Activated CD4-positive, alpha-beta T cell treated with anti-CD3 and anti-CD28 coated beads for 36 hours (primary cell): ENCODE data around the gene HSD17B13. TPM values are rescaled to one million over a fixed set of nuclear protein-coding genes. Genes with fewer than 3 reads are reported as not detected.

Experiments used
- ATAC-seq: fragments of 200-7000 bp; cut with Tn5 transposase; one replicate; pipeline ENCODE4 v1.10.0; 2021; ENCODE audit warnings: mild to moderate bottlenecking, moderate library complexity
- CTCF ChIA-PET: fragments of 350-600 bp; sonication (Branson Sonifier 250); formaldehyde crosslinking; loops from one replicate; lab custom pipeline; 2021; ENCODE audit warnings: antibody characterized with exemption; lab: Charles Lee
- POLR2A ChIA-PET: fragments of 350-600 bp; sonication (Branson Sonifier 250); formaldehyde crosslinking; loops from one replicate; lab custom pipeline; 2021; ENCODE audit warnings: antibody characterized with exemption, inconsistent platforms; lab: Charles Lee
- DNase-seq: peaks from one replicate; pipeline ENCODE4 v3.0.0-alpha.2; 2020
- H3K27ac Mint-ChIP-seq: one replicate; pipeline ENCODE4 v1.8.0; 2021; ENCODE audit warnings: mixed read lengths
- H3K27me3 Mint-ChIP-seq: one replicate; pipeline ENCODE4 v1.8.0; 2021; ENCODE audit warnings: mixed read lengths
- H3K36me3 Mint-ChIP-seq: one replicate; pipeline ENCODE4 v1.8.0; 2021; ENCODE audit warnings: low read depth, mixed read lengths
- H3K4me1 Mint-ChIP-seq: one replicate; pipeline ENCODE4 v1.8.0; 2021; ENCODE audit warnings: mixed read lengths
- H3K4me3 Mint-ChIP-seq: one replicate; pipeline ENCODE4 v1.8.0; 2021; ENCODE audit warnings: mild to moderate bottlenecking, moderate library complexity, mixed read lengths
- H3K9me3 Mint-ChIP-seq: one replicate; pipeline ENCODE4 v1.8.0; 2021; ENCODE audit warnings: low read depth, mixed read lengths
- intact Hi-C, 2 experiments: fragments of 100-400 bp; cut with DNase I in 1 of 2; cut with micrococcal nuclease in 1 of 2; formaldehyde crosslinking; loops; one replicate each; pipeline versions ENCODE4 v1.14.2 to v1.15.1; 2022 to 2024; cut with DNase I, micrococcal nuclease
- total RNA-seq, 2 experiments: library from RNA; stranded (reverse); gene quantifications; one replicate each; pipeline ENCODE4 v1.2.3, GENCODE V29; 2021

The HSD17B13 gene, protein sequence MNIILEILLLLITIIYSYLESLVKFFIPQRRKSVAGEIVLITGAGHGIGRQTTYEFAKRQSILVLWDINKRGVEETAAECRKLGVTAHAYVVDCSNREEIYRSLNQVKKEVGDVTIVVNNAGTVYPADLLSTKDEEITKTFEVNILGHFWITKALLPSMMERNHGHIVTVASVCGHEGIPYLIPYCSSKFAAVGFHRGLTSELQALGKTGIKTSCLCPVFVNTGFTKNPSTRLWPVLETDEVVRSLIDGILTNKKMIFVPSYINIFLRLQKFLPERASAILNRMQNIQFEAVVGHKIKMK
- not detected for total RNA-seq

DNA sequence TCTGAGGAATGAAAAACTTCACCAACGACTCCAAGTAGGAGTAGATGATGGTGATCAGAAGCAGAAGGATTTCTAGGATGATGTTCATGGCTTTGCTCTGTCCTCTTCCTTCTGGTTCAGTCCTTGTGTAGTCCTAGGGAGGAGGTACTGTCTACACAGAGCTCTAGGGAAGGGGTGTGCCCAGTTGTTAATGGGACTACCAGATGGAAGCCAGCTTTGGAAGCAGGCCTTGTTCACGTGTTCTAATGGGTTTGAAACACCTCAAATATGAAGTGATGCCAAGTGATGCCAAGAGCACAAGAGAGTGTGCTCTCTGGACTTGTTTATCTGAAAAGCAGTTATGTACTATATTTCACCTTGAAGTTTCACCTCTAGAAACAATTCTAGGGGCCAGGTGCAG lies at the start of gene HSD17B13:
TSS of gene HSD17B13 (minus strand) at position 129 of the 400 bp plus-strand sequence. CDS start at position 88, 41 bp downstream.
- ATAC-seq (no peak), DNase-seq (no peak)
- Mint-ChIP-seq H3K27ac (no peak within 1 kb of the TSS), H3K4me3 (no peak within 1 kb of the TSS), H3K36me3 (no peaks in the 10 kb centered on the region), H3K27me3 (no peaks in the 10 kb centered on the region), H3K9me3 (no peaks in the 10 kb centered on the region), H3K4me1 (no peaks in the 10 kb centered on the region)
- ChIA-PET POLR2A (no interaction called here), CTCF (no interaction called here)
- intact Hi-C loops = no loop called here

DNA sequence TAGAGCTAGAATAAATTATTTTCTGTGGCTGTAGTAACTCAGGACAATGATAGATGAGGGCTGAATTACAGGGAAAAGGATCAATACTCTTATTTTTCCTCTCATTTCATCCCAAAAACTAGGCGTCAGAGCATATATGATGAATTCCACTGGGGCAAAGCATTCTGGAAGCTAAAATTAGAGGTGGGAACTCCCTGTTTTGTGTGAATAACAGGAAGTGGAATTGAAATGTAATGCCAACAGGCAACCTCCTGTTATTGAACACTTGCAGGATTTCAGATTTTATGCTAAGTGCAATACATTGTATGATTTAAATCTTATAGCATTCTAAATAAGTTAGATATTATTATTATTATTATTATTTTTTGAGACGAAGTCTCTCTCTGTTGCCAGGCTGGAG lies 47.4 kb upstream of the HSD17B13 start:
- Mint-ChIP-seq H3K27ac (no peak overlapping the region), H3K27me3 (no peaks in the 10 kb centered on the region), H3K4me1 (no peaks in the 10 kb centered on the region), H3K4me3 (no peak overlapping the region), H3K9me3 (no peaks in the 10 kb centered on the region), H3K36me3 (peaks cover 22% of the 10 kb centered on the region)
- no peak for ATAC-seq
- ChIA-PET POLR2A (no interaction called here), CTCF (interaction anchor here (1.3 to 1.5 kb wide), 4 partner anchors 12 to 23 kb away, joined by 4 to 6 read pairs (median 4); partner anchors contain the start of gene HSD17B11)
- DNase-seq = no peak
- intact Hi-C loops = no loop called here

DNA sequence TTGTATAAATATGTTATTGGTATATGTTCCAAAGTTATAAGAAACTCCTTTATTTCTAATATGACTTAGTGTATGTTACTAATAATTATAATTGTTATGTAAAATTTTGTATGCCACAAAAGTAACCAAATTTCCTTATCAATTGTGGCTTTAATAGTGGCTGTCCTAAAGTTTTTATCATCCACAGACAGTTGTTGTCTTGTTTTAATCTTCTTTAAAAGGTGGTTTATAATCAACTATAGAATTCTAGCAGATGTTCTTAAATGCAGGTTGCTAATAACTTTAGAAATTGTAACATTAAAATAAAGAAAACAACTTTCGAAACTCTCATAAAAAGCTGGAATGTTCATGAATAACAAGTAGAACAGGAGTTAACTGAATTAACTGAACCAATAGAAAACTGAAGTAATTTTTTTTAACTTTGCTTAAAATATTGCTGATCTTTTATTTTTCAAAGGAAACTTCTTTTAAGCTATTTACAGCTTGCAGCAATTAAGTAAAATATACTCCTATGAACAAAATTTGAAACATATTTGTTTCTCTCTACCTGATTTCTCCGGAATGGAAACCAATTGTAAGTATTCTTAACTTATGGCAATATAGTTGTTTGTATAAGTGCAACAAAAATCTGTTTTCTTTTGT lies 44.0 kb upstream of the HSD17B13 start:
- Mint-ChIP-seq H3K27ac (no peak overlapping the region), H3K4me3 (no peak overlapping the region), H3K4me1 (no peaks in the 10 kb centered on the region), H3K9me3 (no peaks in the 10 kb centered on the region), H3K27me3 (no peaks in the 10 kb centered on the region), H3K36me3 (peaks cover 20% of the 10 kb centered on the region)
- no peak for ATAC-seq
- CTCF ChIA-PET = no interaction called here
- intact Hi-C loops = no loop called here
- no peak for DNase-seq
- POLR2A ChIA-PET = no interaction called here

DNA sequence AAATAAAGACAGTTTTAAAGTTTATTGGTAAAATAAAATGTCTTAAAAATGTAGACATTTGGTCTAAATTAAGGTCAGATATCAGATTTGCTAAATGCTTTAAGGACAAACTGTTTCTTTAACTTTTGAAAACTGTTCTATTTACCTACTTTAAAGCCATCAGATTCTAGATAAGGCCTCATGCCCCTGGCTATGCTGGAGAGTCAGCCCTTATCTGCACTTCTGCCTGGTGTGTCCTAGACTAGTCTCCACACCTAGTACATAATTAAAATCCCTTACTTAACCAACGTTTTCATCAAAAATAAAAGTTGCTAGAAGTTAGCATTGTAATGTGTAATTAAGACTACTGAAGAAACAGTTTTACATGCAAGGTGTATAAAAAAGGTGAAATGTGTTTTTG lies 42.7 kb upstream of the HSD17B13 start:
- Mint-ChIP-seq H3K27ac (no peak overlapping the region), H3K4me1 (no peaks in the 10 kb centered on the region), H3K36me3 (peaks cover 14% of the 10 kb centered on the region), H3K27me3 (no peaks in the 10 kb centered on the region), H3K9me3 (no peaks in the 10 kb centered on the region), H3K4me3 (no peak overlapping the region)
- no peak for ATAC-seq
- CTCF ChIA-PET = no interaction called here
- POLR2A ChIA-PET = no interaction called here
- intact Hi-C loops = no loop called here
- no peak for DNase-seq

DNA sequence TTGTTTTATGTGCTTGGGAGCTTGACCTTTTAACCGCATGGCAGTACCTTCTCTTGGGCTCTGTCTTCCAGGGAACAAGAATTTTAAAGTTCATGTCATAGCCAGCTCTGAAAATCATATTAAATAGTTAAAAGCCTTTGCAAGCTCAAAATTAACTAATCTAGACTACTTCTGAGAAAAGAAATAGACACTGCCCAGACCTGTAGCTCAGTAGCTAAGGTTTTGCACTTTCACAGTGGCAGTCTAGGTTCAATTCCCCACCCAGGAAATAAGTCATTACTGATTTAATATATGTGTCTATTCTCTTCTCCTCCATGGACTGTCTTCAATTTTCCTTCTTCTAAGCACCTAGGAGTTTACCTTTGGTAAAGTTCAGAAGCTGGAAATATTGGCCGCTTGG lies 40.9 kb upstream of the HSD17B13 start:
- DNase-seq (no peak), ATAC-seq (no peak)
- ChIA-PET POLR2A (interaction anchor here (0.6 kb wide), 1 partner anchor 646 kb away, joined by 13 read pairs; no protein-coding TSS in a partner anchor), CTCF (interaction anchor here (0.8 to 1.7 kb wide), 6 partner anchors 10 to 486 kb away, joined by 3 to 9 read pairs (median 4); no protein-coding TSS in a partner anchor)
- Mint-ChIP-seq H3K27me3 (no peaks in the 10 kb centered on the region), H3K9me3 (no peaks in the 10 kb centered on the region), H3K4me3 (no peak overlapping the region), H3K27ac (no peak overlapping the region), H3K36me3 (peaks cover 13% of the 10 kb centered on the region), H3K4me1 (no peaks in the 10 kb centered on the region)
- intact Hi-C loops = no loop called here

DNA sequence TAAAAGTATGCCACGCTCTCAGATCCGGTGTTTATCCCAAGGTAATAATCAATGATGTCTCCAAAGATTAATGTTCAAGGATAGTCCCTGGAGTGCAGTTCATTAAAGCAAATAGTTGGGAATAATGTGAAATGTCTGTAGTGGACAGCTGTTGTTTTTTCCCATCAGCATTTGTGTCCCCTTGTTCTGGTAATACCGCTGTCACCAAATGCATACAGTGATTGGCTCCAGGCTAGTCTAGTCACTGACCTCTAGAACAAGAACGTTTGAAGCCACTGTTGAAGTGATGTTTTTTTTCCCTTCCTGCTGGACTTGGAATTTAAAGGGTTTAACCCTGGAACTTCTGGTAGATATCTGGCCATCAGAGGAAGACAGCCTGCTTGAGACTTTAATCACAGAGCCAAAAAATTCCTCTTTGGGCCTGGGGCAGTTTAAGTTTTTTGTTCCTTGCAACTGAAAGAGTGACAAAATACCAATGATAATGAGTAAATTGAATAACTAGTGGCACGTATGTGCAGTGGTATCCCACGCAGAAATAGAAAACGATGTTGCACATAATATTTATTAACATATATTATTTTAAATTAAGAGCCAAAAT lies 37.8 kb upstream of the HSD17B13 start:
- H3K36me3 Mint-ChIP-seq = peaks cover 5% of the 10 kb centered on the region
- no peak overlapping the region for H3K4me3 Mint-ChIP-seq
- no peaks in the 10 kb centered on the region for H3K4me1 Mint-ChIP-seq
- intact Hi-C loops = no loop called here
- DNase-seq (no peak), ATAC-seq (no peak)
- H3K9me3 Mint-ChIP-seq = no peaks in the 10 kb centered on the region
- ChIA-PET POLR2A (no interaction called here), CTCF (interaction anchor here (0.7 kb wide), 1 partner anchor 20 kb away, joined by 3 read pairs; no protein-coding TSS in a partner anchor)
- H3K27me3 Mint-ChIP-seq = no peaks in the 10 kb centered on the region
- no peak overlapping the region for H3K27ac Mint-ChIP-seq

DNA sequence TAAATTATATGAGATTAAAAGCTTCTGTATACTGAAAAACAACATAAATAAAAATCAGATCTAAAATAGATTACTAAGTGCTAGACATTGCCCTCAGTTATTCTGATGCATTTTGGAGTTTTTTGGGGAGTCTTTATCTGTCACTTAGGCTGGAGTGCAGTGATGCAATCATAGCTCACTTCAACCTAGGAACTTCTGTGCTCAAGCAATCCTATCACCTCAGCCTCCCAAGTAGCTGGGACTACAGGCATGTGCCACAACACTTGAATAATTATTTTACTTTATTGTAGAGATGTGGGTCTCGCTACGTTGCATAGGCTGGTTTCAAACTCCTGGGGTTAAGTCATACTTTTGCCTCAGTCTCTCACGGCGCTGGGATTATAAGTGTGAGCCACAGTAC lies 36.6 kb upstream of the HSD17B13 start:
- POLR2A ChIA-PET = no interaction called here
- ATAC-seq (no peak), DNase-seq (no peak)
- CTCF ChIA-PET = no interaction called here
- intact Hi-C loops = loop anchor here (5.0 to 10.0 kb wide), 2 partner anchors 483 to 486 kb away; no protein-coding TSS in a partner anchor
- H3K27ac Mint-ChIP-seq = no peak overlapping the region
- peaks cover under 1% of the 10 kb centered on the region for H3K36me3 Mint-ChIP-seq
- no peaks in the 10 kb centered on the region for H3K27me3 Mint-ChIP-seq
- no peaks in the 10 kb centered on the region for H3K4me1 Mint-ChIP-seq
- no peak overlapping the region for H3K4me3 Mint-ChIP-seq
- no peaks in the 10 kb centered on the region for H3K9me3 Mint-ChIP-seq

DNA sequence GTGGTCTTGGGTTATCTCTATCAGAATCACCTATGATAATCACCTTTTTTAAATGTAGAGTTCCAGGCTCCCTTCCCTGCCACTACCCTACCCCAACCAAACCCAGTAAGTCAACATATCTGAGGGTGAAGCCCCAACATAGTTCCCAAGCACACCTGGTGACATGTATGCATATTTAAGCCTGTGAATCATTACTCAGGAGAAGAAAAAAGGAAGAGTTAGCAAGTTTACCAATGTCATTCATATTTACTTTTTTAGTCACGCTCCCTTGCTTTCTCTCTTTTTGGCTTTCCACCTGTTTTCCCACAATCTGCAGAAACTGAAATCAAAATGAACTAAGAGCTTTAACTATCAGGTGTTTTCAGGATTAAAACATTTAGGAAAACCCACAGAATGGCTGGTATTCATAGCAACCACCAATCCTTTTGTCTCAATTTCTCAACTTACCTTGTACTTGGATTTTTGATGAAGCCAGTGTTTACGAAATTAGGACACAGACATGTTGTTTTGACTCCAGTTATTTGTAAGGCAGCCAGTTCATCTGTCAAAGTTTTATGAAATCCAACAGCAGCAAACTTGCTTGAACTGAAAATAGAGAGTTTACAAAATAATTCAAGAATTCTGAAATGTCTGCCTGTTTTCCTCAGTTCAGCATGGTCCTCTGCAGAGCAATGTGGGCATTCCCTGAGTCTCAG lies 34.3 kb upstream of the HSD17B13 start:
- Mint-ChIP-seq H3K27ac (no peak overlapping the region), H3K4me1 (peaks cover 2% of the 10 kb centered on the region), H3K27me3 (no peaks in the 10 kb centered on the region), H3K4me3 (no peak overlapping the region), H3K9me3 (no peaks in the 10 kb centered on the region), H3K36me3 (no peaks in the 10 kb centered on the region)
- DNase-seq (no peak), ATAC-seq (no peak)
- intact Hi-C loops = loop anchor here (5.0 to 10.0 kb wide), 2 partner anchors 485 to 488 kb away; no protein-coding TSS in a partner anchor
- POLR2A ChIA-PET = no interaction called here
- CTCF ChIA-PET = interaction anchor here (1.6 kb wide), 1 partner anchor 110 kb away, joined by 4 read pairs; no protein-coding TSS in a partner anchor

DNA sequence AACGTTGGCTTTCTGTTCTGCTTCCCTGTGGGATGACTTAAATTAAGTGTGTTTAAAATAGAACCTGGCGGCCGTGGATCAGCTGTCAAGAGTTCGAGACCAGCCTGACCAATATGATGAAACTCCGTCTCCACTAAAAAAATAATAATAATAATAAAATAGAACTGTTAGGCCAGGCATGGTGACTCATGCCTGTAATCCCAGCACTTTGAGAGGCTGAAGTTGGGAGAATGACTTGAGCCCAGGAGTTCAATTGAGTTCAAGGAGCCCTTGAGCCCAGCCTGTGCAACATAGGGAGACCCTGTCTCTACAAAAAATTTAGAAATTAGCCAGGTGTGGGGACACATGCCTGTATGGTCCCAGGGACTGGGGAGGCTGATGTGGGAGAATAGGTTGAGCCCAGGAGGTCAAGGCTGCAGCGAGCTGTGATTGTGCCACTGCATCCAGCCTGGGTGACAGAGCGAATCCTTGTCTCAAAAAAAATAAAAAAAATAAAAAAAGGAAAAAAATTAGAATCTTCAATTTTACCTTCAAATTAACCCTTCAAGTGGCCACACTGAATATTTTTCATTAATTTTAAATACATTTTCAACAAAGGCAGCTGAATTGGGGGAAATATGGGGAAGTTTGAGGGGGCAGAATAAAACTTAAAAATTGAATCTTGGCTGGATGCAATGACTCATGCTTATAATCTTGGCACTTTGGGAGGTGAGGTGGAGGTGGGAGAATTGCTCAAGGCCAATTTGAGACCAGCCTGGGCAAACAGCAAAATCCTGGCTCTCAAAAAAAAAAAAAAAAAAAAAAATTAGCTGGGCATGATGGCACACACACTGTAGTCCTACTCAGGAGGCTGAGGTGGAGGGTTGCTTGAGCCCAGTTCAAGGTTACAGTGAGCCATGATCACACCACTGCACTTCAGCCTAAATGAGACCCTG lies 31.8 kb upstream of the HSD17B13 start:
- no peaks in the 10 kb centered on the region for H3K27me3 Mint-ChIP-seq
- H3K9me3 Mint-ChIP-seq = no peaks in the 10 kb centered on the region
- H3K4me1 Mint-ChIP-seq = peaks cover 2% of the 10 kb centered on the region
- H3K36me3 Mint-ChIP-seq = no peaks in the 10 kb centered on the region
- no peak for ATAC-seq
- intact Hi-C loops = loop anchor here (5.0 to 10.0 kb wide), 3 partner anchors 113 to 490 kb away; no protein-coding TSS in a partner anchor
- no peak overlapping the region for H3K27ac Mint-ChIP-seq
- POLR2A ChIA-PET = no interaction called here
- H3K4me3 Mint-ChIP-seq = no peak overlapping the region
- no peak for DNase-seq
- CTCF ChIA-PET = interaction anchor here (0.6 to 2.8 kb wide), 18 partner anchors 8 to 622 kb away, joined by 3 to 58 read pairs (median 4); partner anchors contain the start of gene HSD17B11

DNA sequence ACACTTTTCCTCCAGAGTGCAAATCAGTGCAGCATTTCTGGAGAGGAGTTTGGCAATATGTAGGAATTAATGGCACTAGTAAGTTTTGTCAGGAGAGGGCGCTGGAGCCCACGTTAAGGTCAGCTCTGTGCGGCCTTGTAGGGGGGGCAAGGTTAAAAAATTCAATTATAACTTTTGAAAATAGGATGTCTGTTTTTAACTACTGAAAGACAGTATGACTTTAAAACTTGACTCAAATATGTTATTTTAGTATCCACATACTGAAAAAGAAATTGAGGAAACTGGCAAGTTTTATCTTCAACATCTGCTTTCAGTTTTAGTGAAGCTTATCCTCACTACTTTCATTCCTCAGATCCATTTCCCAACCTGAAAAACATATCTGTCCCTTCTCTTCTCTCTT lies 30.9 kb upstream of the HSD17B13 start:
- POLR2A ChIA-PET = no interaction called here
- CTCF ChIA-PET = interaction anchor here (0.7 to 2.8 kb wide), 18 partner anchors 9 to 623 kb away, joined by 3 to 58 read pairs (median 4); partner anchors contain the start of gene HSD17B11
- DNase-seq = peak; percentile 69
- no peaks in the 10 kb centered on the region for H3K36me3 Mint-ChIP-seq
- H3K27ac Mint-ChIP-seq = no peak overlapping the region
- intact Hi-C loops = loop anchor here (5.0 to 10.0 kb wide), 2 partner anchors 114 to 491 kb away; no protein-coding TSS in a partner anchor
- H3K4me3 Mint-ChIP-seq = no peak overlapping the region
- H3K27me3 Mint-ChIP-seq = no peaks in the 10 kb centered on the region
- peak; percentile 74 for ATAC-seq
- peaks cover 2% of the 10 kb centered on the region for H3K4me1 Mint-ChIP-seq
- no peaks in the 10 kb centered on the region for H3K9me3 Mint-ChIP-seq
